HG03558 (cell line): ENCODE data around the gene HSPA2.

Experiments
- ATAC-seq: cut with Tn5 transposase; IDR thresholded peaks from one replicate; pipeline ENCODE4 v1.9.1; 2021; ENCODE audit warnings: moderate number of reproducible peaks; ENCODE audit not compliant: unreplicated experiment; ENCODE audit errors: extremely low read depth

The HSPA2 gene

GRCh38 chr14:64540208-64541202 is at the start of gene HSPA2:
Gene HSPA2, plus strand, starts transcription at chr14:64540741. Its CDS starts 109 bp downstream, at chr14:64540850.
- ATAC-seq, result peak; percentile 92

GRCh38 chr14:64491637-64492036 is 48.9 kb upstream of the HSPA2 start:
- ATAC-seq, result no peak

- ATAC-seq, result no peak
Measured at GRCh38 chr14:64493455-64493854, 47.1 kb upstream of the HSPA2 start.

- no peak for ATAC-seq
Measured at GRCh38 chr14:64495252-64495651, 45.3 kb upstream of the HSPA2 start.

- no peak for ATAC-seq
Measured at GRCh38 chr14:64496764-64497163, 43.8 kb upstream of the HSPA2 start.

- ATAC-seq, result no peak
Measured at GRCh38 chr14:64500088-64500487, 40.5 kb upstream of the HSPA2 start.

- no peak for ATAC-seq
Measured at GRCh38 chr14:64501411-64502171, 39.0 kb upstream of the HSPA2 start.

- no peak for ATAC-seq
Measured at GRCh38 chr14:64502456-64502855, 38.1 kb upstream of the HSPA2 start.

- no peak for ATAC-seq
Measured at GRCh38 chr14:64502887-64503433, 37.6 kb upstream of the HSPA2 start.

- ATAC-seq, result peak; percentile 43
Measured at GRCh38 chr14:64503434-64504309, 36.9 kb upstream of the HSPA2 start, which contains the start of gene ZBTB25. Gene ZBTB25, minus strand, starts transcription at chr14:64503838. Its CDS starts 13,305 bp downstream, at chr14:64490533.

- no peak for ATAC-seq
Measured at GRCh38 chr14:64504310-64504896, 36.1 kb upstream of the HSPA2 start, which contains the start of gene ZBTB1. Gene ZBTB1, plus strand, starts transcription at chr14:64504770. Its CDS starts 16,735 bp downstream, at chr14:64521505.

GRCh38 chr14:64504897-64505794 is 35.4 kb upstream of the HSPA2 start:
- ATAC-seq, result no peak

GRCh38 chr14:64506721-64507120 is 33.8 kb upstream of the HSPA2 start:
- no peak for ATAC-seq

GRCh38 chr14:64507376-64508156 is 33.0 kb upstream of the HSPA2 start:
- no peak for ATAC-seq

- no peak for ATAC-seq
Measured at GRCh38 chr14:64508215-64508776, 32.2 kb upstream of the HSPA2 start.

GRCh38 chr14:64509036-64509435 is 31.5 kb upstream of the HSPA2 start:
- no peak for ATAC-seq
